ENCODE results near the gene RALGPS1.

The RALGPS1 gene

GRCh38 chr9:127233550-127233949, 319.0 kb downstream of the RALGPS1 start:
- Histone ChIP-seq H3K4me3 (ENCODE audit: low read length) (no peak overlapping the region), H3K4me1 (ENCODE audit: low read length) (no peaks in the 10 kb centered on the region), H2AFZ (ENCODE audit: low read depth, low read length) (no peak overlapping the region), H3K27me3 (ENCODE audit: low read depth, low read length) (no peaks in the 10 kb centered on the region), H3K9me3 (ENCODE audit: insufficient read depth, low read length) (no peaks in the 10 kb centered on the region), H3K4me2 (ENCODE audit: low read length) (no peak overlapping the region), H3K79me2 (ENCODE audit: low read length) (no peaks in the 10 kb centered on the region), H3K9ac (ENCODE audit: low read length) (no peak overlapping the region), H4K20me1 (ENCODE audit: insufficient read depth, low read length) (no peaks in the 10 kb centered on the region), H3K36me3 (replicated peaks; ENCODE audit: low read depth, low read length) (no peaks in the 10 kb centered on the region), H3K27ac (ENCODE audit: low read length) (no peak overlapping the region)
- TF ChIP-seq EZH2phosphoT487 (IDR thresholded peaks at IDR 0.05; ENCODE audit: low read depth) (no peak), CTCF (IDR thresholded peaks at IDR 0.05; ENCODE audit: low read depth, low read length) (no peak)

GRCh38 chr9:127233989-127234388, 319.4 kb downstream of the RALGPS1 start:
- Histone ChIP-seq H3K4me1 (ENCODE audit: low read length) (no peaks in the 10 kb centered on the region), H3K4me2 (ENCODE audit: low read length) (no peak overlapping the region), H3K27me3 (ENCODE audit: low read depth, low read length) (no peaks in the 10 kb centered on the region), H3K9me3 (ENCODE audit: insufficient read depth, low read length) (no peaks in the 10 kb centered on the region), H3K79me2 (ENCODE audit: low read length) (no peaks in the 10 kb centered on the region), H3K4me3 (ENCODE audit: low read length) (no peak overlapping the region), H3K36me3 (replicated peaks; ENCODE audit: low read depth, low read length) (no peaks in the 10 kb centered on the region), H2AFZ (ENCODE audit: low read depth, low read length) (no peak overlapping the region), H3K27ac (ENCODE audit: low read length) (no peak overlapping the region), H4K20me1 (ENCODE audit: insufficient read depth, low read length) (no peaks in the 10 kb centered on the region), H3K9ac (ENCODE audit: low read length) (no peak overlapping the region)
- no peak for TF ChIP-seq CTCF (IDR thresholded peaks at IDR 0.05; ENCODE audit: low read depth, low read length)
- no peak for TF ChIP-seq EZH2phosphoT487 (IDR thresholded peaks at IDR 0.05; ENCODE audit: low read depth)

GRCh38 chr9:127237801-127238200, 323.2 kb downstream of the RALGPS1 start:
- no peak overlapping the region for H3K4me2 ChIP-seq (ENCODE audit: low read length)
- no peaks in the 10 kb centered on the region for H4K20me1 ChIP-seq (ENCODE audit: insufficient read depth, low read length)
- no peak overlapping the region for H2AFZ ChIP-seq (ENCODE audit: low read depth, low read length)
- no peaks in the 10 kb centered on the region for H3K79me2 ChIP-seq (ENCODE audit: low read length)
- H3K27me3 ChIP-seq (ENCODE audit: low read depth, low read length), result no peaks in the 10 kb centered on the region
- H3K36me3 ChIP-seq (replicated peaks; ENCODE audit: low read depth, low read length), result no peaks in the 10 kb centered on the region
- no peak overlapping the region for H3K4me3 ChIP-seq (ENCODE audit: low read length)
- no peaks in the 10 kb centered on the region for H3K4me1 ChIP-seq (ENCODE audit: low read length)
- H3K9me3 ChIP-seq (ENCODE audit: insufficient read depth, low read length), result no peaks in the 10 kb centered on the region
- no peak overlapping the region for H3K9ac ChIP-seq (ENCODE audit: low read length)
- no peak overlapping the region for H3K27ac ChIP-seq (ENCODE audit: low read length)
- TF ChIP-seq EZH2phosphoT487 (IDR thresholded peaks at IDR 0.05; ENCODE audit: low read depth), result no peak
- no peak for TF ChIP-seq CTCF (IDR thresholded peaks at IDR 0.05; ENCODE audit: low read depth, low read length)

- no peaks in the 10 kb centered on the region for H4K20me1 ChIP-seq (ENCODE audit: insufficient read depth, low read length)
- H3K9ac ChIP-seq (ENCODE audit: low read length), result no peak overlapping the region
- H3K4me2 ChIP-seq (ENCODE audit: low read length), result no peak overlapping the region
- no peaks in the 10 kb centered on the region for H3K27me3 ChIP-seq (ENCODE audit: low read depth, low read length)
- no peaks in the 10 kb centered on the region for H3K9me3 ChIP-seq (ENCODE audit: insufficient read depth, low read length)
- no peak overlapping the region for H2AFZ ChIP-seq (ENCODE audit: low read depth, low read length)
- no peak overlapping the region for H3K27ac ChIP-seq (ENCODE audit: low read length)
- TF ChIP-seq EZH2phosphoT487 (IDR thresholded peaks at IDR 0.05; ENCODE audit: low read depth) (no peak), CTCF (IDR thresholded peaks at IDR 0.05; ENCODE audit: low read depth, low read length) (no peak)
- no peak overlapping the region for H3K4me3 ChIP-seq (ENCODE audit: low read length)
- peaks cover 11% of the 10 kb centered on the region for H3K4me1 ChIP-seq (ENCODE audit: low read length)
- no peaks in the 10 kb centered on the region for H3K36me3 ChIP-seq (replicated peaks; ENCODE audit: low read depth, low read length)
- H3K79me2 ChIP-seq (ENCODE audit: low read length), result no peaks in the 10 kb centered on the region
Measured at GRCh38 chr9:127241354-127241753, 326.8 kb downstream of the RALGPS1 start.

All from OCI-LY3 (cell line).